Left hindlimb (tissue), 1 donor: ENCODE results near the gene KRT10.
"Not testable (repeated sequence)": the region's sequence is repeated elsewhere in the genome, so short reads cannot be mapped to it uniquely, and the experiment has no call there.

Experiments
- DNase-seq: peaks from one replicate; pipeline ENCODE4 v3.0.0-alpha.2; 2018

The KRT10 gene

GRCh38 chr17:40822132-40822812 lies at the start of gene KRT10:
Gene KRT10, minus strand, starts transcription at chr17:40822614. Its CDS starts 29 bp downstream, at chr17:40822585.
- no peak for DNase-seq

GRCh38 chr17:40871316-40871715 lies 48.9 kb upstream of the KRT10 start:
- no peak for DNase-seq

GRCh38 chr17:40870136-40870535 lies 47.7 kb upstream of the KRT10 start:
- no peak for DNase-seq

- DNase-seq, result peak; percentile 23
Measured at GRCh38 chr17:40866838-40867237, 44.4 kb upstream of the KRT10 start, which contains the start of gene KRT12. Gene KRT12, minus strand, starts transcription at chr17:40867223. Its CDS starts 37 bp downstream, at chr17:40867186.

GRCh38 chr17:40864661-40865390 lies 42.4 kb upstream of the KRT10 start:
- peak; percentile 24 for DNase-seq

GRCh38 chr17:40862985-40863733 lies 40.7 kb upstream of the KRT10 start:
- DNase-seq, result no peak

GRCh38 chr17:40859536-40859935 lies 37.1 kb upstream of the KRT10 start:
- DNase-seq, result no peak

- not testable (repeated sequence) for DNase-seq
Measured at GRCh38 chr17:40858667-40859066, 36.3 kb upstream of the KRT10 start.

GRCh38 chr17:40857535-40857934 lies 35.1 kb upstream of the KRT10 start:
- DNase-seq, result peak; percentile 26

GRCh38 chr17:40854175-40854814 lies 31.9 kb upstream of the KRT10 start:
- no peak for DNase-seq

- DNase-seq, result no peak
Measured at GRCh38 chr17:40852364-40852763, 29.9 kb upstream of the KRT10 start.

GRCh38 chr17:40850293-40850972 lies 28.0 kb upstream of the KRT10 start:
- DNase-seq, result no peak

- no peak for DNase-seq
Measured at GRCh38 chr17:40849723-40850122, 27.3 kb upstream of the KRT10 start.

- DNase-seq, result no peak
Measured at GRCh38 chr17:40848583-40849235, 26.3 kb upstream of the KRT10 start.

- no peak for DNase-seq
Measured at GRCh38 chr17:40846515-40847144, 24.2 kb upstream of the KRT10 start.

GRCh38 chr17:40844671-40845107 lies 22.3 kb upstream of the KRT10 start:
- no peak for DNase-seq

GRCh38 chr17:40843242-40843641 lies 20.8 kb upstream of the KRT10 start:
- DNase-seq, result no peak

GRCh38 chr17:40841246-40841645 lies 18.8 kb upstream of the KRT10 start:
- DNase-seq, result no peak

GRCh38 chr17:40839194-40839593 lies 16.8 kb upstream of the KRT10 start:
- no peak for DNase-seq

GRCh38 chr17:40836020-40836419 lies 13.6 kb upstream of the KRT10 start:
- no peak for DNase-seq

GRCh38 chr17:40833882-40834281 lies 11.5 kb upstream of the KRT10 start:
- DNase-seq, result no peak
